Measurements from ENCODE around the gene C1QTNF5. TPM values are rescaled to one million over a fixed set of nuclear protein-coding genes. Genes with fewer than 3 reads are reported as not detected.

C1QTNF5 gene
- total RNA-seq, 1 donor from 2014 or later, result 4.7 TPM

DNA sequence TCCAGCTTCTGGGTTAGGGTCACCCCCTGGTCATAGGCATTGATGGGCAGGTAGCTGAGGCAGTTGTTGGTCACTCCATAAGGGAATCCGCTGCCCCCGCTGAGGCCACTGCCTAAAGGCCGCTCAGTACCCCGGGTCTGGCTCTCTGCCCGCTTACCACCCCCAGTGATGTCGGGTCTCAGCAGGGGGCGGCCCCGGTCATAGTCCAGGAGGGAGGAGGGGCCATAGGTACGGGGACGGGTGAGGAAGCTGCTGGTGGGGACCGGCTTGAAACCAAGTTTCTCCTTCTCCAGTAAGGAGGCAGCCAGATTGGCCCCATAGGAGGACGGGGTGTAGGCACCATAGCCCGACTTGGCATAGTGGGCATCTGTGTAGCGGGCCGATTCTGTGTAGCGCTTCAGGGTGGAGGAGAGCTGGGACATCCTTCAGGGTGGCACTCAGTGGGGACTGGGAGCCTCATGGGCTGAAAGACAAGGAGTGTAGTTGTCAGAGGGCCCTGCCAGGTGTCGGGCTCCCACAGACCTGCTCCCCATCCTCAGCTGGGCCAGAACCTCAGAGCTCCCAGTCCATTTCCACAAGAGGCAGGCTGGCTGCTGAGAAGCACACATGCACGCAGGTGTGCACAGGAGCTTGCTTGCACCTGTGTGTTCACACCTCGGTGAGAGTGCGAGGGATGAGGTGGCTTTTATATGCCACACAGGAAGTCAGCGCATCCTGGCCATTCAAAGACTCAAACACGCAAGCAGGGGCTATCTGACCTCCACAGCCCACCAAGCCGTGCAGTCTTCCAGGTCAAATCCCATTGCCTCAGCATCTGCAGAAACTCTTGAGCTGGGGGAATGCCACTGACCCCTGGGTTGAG lies 32.6 kb upstream of the C1QTNF5 start:
- peak; percentile 50 for DNase-seq (ENCODE audit: low spot score)
- no peak for ATAC-seq

DNA sequence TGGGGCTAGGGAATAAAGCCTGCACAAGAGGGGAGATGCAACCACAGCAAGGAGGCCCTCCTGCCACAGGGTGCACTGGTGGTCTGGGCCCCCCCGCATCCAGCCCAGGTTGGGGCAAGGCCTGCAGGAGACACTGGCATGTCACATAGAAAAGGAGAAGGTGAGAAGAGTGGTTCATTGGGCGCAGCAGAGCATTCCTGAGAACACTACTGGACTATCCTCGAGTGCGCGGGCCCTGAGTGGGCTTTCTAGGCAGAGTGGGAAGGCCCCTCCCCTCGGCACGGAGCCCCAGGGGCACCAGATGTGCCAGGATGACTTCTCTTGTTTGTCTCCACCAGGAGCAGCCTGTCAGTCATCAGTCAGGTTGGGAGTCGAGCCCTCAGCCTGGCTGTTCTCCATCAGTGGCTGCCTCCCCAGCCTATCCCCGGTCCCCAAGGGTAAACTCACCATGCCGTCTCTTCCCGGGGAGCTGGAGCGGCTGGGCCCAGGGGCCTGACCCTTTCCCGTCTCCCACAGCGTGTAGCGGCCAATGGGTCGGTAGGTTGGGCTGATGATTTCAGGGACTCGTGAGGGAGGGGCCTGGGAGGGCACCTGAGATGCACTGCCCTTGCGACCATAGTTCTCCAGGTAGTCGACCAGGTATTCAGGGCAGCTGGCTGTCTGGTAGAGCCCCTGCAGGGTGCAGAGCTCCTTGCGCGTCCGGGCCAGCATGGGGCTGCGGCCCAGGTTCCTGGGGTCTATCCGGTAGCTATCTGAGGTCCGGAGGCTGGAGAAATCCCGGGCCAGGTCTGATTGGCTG lies 31.8 kb upstream of the C1QTNF5 start:
- DNase-seq (ENCODE audit: low spot score) (no peak), ATAC-seq (no peak)

DNA sequence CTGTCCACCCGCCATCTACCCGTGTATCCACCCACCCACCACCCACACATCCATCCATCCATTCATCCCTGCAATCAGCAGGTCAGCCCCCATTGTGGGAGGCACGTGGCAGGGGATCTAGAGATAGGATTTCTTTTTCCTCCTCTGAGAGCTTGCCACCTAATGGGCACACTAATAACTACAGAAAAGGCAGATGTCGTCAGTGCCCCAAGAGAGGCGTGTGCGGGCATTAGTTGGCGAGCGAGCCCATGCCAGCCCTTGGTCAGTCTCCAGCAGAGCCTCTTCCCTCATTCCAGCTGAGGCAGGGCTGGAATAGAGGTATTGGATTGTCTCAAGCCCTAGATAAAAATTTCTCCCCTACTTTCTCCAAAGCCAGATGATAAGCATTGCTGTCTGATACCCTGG lies 31.1 kb upstream of the C1QTNF5 start:
- ATAC-seq, result no peak
- no peak for DNase-seq (ENCODE audit: low spot score)

DNA sequence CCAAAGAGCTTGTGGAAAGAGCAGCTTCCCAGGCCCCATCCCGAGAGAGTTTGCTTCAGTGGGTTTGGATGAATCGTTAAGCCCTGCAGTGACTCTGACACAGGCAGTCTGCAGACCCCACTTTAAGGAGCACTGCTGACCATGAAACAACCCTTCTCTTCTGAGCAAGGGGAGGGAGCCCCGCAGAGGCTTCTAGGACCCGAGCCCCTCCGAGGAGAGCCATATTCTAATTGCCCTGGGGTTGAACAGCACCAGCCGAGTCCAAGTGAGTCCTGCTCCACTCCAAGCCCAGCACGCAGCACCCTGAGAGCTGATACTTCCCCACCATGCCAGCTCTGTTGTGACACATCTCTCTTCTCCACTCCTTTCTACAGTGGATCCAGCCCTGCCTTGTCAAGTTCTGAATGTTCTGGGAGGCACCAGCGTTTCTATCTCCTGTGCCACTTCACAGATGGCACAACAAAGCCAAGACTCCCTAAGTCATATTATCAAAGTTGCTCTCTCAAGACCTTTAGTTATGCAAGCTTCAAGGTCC lies 30.5 kb upstream of the C1QTNF5 start:
- DNase-seq (ENCODE audit: low spot score) (no peak), ATAC-seq (no peak)

DNA sequence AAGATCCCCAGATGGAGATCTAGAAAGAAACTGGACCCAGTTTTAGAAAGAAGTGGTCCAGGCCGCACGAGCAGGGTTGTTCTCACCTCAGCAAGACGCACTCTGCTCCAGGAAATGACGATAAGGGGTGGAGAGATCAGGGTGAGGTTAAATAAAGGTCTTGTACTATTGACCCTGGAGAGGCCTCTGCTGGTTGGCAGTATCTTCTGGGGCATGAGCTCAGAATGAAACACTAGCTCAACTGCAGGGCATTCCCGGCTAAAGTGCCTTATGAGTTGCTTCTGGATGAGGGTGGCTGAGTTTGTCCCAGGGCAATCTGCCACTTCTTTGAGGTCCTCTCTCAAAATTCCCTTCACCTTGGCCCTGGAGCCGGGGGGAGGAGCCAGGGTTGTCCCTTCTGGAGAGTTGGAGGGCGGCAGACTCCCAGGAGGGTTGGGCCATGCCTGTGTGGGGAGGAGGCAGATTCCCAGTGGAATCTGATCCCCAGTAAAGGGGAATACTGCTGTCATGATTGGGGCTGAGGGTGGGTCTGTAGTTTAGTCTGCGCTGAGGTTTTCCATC lies 29.9 kb upstream of the C1QTNF5 start:
- ATAC-seq, result peak; percentile 62
- peak; percentile 82 for DNase-seq (ENCODE audit: low spot score)

DNA sequence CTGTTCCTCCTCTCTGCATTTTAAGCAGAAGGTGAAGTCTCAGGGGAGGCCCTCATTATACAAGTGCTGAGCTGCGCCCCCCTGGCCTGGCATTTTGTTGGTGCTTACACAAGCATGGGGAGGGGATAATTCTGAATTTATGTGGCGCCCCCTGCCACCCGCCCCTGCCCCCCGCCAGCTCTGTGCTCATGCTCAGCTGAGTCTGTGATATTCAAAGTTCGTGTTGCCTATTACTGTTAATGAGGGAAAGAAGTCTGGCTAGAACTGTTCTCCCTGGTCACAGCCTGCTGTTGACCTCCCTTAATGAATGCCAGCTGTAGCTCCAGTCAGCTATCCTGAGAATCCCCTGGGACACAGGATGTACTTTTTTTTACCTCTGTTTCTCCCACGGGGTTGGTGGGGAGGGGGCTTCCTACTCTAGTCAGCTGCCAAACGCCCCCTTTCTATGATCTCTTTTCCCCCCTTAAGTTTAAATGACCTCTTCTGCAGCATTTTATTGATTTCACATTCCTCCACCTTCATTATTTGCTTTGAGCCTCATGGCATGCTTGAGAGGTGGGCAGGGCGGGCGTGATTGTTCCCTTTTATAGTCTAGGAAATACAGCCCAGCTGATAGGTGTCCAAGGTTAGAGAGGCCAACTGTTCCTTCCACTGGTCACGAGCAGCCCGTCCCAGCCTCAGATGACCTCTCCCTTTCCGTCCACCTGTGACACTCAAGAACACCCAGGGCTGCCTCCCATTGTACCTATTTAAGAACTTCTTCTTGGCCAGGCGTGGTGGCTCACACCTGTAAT lies 28.6 kb upstream of the C1QTNF5 start:
- ATAC-seq (peak; percentile 18), DNase-seq (ENCODE audit: low spot score) (peak; percentile 77)

DNA sequence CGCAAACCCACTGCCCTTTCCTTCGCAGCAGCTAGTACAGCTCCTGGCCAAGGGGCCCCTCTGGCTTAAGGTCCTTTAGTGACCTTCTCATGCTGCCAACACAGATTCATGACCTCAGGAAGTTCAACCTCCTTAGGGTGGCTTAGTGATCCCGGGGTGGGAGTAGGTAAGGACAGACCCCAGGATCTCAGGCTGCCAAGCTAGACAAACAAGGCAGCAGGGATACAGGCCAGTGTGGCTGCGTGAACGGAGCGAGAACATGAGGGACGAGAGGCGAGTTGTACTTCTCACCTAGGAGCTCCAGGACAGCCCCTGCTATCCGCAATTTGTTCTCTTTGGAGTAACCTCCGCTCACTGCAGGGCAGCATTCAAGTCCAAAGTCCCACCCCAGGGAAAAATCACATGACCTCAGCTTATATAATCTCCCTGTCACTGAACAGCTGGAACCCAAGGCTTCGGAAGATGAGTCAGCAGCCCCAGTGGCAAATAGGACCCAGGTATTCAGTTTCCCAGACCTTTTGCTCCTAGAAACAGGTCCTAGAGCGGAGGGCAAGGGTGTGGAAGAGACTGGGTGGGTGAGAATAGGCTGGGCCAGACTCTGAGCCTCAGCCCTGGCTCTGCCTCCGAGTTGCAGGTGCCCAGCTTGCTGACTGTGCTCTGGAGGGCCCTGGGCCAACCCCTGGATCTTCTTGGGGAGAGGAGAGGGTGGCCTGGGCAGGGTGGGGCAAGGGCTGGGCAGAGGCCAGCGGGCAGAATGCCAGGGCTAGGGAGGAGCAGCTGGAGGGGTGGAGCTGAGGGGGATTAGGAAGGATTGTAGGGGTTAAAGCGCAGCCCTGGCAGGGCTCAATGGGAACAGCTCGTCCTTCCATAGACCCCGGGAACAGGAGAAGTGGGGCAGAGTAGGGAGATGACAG lies 27.7 kb upstream of the C1QTNF5 start:
- DNase-seq (ENCODE audit: low spot score) (peak; percentile 90), ATAC-seq (peak; percentile 45)

DNA sequence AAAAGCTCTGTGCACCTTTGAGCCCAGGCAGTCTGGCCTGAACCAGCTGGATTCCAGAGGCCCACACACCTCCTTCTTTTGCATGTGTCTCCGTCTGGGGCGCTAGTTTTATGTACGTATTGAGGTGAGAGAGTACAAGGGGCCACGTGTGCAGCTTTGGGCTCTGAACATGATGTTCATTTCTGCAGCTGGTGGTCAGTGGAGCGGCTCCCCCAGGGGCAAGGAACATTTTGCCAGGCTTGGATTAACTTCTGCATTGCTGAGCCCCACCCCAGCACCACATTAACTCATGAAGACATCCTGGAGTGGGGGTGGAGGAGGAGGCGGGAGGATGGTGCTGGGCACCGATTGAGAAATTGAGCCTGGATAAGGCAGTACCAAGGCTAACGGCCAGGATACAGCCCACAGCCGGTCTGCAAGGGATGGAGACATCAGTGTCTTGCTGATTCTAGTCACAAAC lies 27.0 kb upstream of the C1QTNF5 start:
- no peak for ATAC-seq

DNA sequence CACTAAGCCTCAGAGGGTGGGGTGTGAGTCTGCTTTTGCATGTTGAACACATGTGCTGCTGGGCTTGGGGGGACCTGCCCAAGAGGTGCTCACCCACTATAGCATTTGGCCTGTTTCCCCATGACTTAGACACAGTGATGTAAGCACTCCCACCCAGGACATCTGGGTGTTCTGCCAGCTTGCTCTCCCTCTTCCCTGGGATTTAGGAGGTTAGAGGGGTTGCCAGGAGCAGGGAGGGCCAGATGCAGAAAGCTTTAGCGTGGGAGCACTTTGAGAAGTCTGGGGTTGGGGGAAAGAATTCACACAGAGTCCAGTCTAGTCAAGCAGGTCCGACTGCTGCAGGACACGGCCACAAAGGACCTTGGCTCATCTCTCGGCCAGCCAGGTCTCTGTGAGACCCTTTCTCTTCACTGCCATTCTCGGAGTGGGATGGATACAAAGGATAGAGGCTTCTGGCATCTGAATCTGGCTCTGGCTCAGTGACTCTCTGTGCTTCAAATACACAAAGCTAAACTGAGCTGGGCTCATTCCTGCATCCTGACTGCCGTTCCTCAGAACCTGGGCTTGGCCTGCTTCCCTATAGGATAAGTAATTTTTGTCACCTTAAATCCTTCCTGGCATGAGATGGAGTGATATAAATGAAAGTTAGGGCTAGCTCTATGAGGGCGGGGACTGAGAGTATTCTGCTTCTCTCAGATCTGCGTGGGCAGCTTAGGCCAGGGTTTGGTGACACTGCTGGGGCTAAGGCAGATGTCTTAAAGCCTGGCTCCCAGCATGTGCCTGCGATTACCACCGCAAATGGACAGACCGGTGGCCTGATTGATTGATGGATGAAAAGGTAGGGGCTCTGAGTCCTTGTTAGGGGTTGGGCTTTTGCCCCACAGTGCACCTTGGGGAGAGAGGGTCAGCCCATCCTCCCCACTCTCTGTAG lies 26.3 kb upstream of the C1QTNF5 start:
- ATAC-seq, result no peak
- no peak for DNase-seq (ENCODE audit: low spot score)

More for the DNA sequence above, 27.0 kb upstream of the C1QTNF5 start:
- DNase-seq (ENCODE audit: low spot score), result no peak

DNA sequence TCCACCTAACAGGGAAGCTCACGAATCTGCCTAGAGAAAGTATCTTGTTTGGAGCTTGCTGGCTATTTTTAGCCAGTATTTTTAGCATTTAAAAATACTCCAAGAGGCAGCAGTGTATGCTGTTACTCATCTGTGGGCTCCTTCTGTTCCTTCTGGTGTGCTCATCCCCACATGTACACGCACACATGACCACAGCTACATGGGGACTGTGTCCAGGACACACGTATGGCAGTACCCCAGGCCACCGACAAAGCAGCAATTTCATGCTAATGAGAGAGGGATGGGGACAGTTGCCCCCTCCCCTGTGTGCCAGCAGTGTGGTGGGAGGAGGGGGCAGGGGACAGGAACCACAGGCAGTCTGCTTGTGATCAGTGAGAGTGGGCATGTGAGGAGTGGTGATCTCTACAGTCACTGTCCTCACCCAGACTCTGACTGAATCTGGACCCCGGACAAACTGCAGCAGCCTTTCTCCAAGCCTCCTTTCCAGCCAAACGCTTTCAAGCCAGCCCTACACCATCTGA lies 24.4 kb upstream of the C1QTNF5 start:
- DNase-seq (ENCODE audit: low spot score) (no peak), ATAC-seq (no peak)

DNA sequence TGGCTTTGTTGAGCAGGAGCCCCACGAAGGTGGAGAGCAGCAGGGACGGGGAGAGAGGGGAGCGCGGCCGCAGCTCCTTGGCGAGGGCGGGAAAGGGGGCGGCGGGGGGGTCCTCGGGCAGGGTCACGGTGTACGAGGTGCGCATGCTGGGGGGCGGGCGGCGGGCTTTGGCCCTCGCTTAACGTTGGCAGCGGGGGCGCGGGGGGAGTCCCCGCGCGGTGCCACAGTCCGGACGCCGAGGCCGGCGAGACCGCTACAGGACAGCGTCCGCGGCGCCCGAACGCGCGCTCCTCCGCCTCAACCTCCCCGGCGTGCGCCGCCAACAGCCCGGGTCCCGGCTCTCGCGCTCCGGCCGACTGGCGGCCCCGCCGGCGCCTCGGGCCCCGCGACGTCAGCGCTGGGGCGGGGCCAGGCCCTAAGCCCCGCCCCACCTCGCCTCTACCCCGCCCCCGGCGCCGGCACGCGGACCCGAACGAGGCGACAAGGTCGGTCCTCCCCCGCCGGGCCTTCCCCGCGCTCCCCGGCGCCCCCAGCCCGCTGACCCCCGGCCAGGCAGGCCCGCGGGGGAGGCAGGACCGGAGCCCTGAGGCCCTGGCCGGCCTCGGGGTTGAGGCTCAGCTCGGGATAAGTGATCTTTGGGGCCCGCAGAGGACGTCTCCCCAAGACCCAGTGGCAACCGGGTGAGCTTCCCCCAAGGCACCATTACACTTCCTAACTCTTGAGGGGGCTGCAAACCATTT lies 23.3 kb upstream of the C1QTNF5 start:
- ATAC-seq, result peak; percentile 65
- DNase-seq (ENCODE audit: low spot score), result peak; percentile 84

DNA sequence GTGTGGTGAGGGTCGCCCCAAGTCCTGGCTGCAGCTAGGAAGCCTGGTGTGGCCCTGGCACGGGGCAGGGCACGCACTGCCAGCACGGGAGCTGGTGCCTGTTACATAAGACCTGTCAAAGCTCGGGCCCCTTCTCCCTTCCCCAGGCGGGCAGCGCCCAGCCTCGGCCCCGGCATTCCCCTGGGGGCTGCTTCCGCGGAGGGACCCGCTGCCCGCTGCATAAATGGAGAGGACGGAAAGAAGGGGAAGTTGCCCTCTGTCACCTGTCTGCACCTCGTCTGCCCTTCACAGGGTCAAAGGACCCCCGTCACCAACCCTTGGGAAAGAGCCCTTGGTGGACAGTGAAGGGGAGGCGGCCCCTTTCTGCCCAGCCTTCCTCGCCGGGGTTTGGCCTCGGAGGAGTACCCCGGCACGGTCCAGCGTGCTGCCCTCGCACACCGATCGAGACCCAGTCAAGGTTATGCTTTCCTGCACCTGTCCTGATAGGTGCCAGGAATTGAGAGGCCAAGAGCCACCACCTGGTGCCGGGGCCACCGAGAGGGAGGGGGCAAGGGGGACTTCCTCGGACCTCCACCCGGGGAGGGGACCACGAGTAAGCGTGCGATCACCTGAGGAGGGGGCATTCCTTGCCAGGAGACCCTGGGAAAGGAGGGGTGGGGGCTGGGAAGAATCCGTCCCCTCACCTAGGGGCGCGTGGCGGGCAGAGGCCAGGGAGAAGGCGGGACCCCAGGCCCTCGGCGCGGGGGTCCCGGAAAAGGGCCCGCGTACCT lies 22.6 kb upstream of the C1QTNF5 start:
- DNase-seq (ENCODE audit: low spot score) (peak; percentile 78), ATAC-seq (peak; percentile 55)

DNA sequence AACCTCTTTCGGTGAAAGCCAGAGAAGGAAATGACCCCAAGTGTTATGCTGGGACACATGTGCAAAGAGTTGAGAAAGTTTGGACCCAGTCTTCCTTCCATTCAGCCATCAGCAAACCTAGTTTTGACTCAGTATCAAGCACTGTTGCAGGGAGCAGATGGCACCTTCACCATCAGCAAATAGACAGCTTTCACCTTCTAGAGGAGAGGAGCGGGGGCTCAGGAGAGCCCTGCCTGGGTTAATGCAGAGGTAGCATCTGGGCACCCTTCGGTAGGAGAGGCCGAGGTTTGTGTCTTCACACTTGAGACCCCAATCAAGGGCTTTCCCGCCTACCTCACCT lies 22.0 kb upstream of the C1QTNF5 start:
- ATAC-seq (peak; percentile 22), DNase-seq (ENCODE audit: low spot score) (no peak)

DNA sequence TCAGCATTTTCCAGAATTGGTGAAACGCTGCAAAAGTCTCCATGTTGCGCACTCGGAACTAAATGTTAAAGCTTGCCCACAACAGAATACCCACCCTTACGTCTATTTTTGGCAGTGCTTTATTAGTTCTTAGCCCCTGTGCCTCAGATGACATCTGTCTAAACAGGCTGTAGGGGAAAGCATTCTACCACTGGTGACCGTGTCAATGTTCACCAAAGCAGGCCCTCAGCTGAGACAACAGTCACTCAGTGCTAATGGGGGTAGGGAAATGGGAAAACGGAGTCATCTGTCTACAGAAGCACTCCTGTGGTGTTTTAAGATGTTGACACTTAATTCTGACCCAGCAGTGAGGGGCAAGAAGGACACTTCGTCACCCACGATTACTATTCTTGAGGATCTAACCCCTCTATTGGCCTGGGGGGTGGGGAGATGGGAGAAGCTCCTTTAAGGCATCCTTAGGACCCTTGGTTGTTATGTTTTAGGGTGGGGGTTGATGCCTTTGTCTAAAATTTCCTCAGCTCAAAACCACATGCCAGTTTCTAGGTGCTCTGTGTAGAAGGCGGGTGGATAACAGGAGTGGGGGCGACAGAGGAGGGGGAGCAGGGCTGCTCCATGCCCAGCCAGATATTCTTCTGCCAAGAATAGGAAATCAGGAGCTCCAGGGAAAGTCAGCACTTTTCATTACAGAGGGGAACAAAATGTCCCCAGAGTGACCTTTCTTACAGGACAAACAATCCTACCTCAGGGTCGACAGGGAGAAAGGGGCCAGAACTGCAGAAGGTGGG lies 21.4 kb upstream of the C1QTNF5 start:
- DNase-seq (ENCODE audit: low spot score) (no peak), ATAC-seq (peak; percentile 2)

DNA sequence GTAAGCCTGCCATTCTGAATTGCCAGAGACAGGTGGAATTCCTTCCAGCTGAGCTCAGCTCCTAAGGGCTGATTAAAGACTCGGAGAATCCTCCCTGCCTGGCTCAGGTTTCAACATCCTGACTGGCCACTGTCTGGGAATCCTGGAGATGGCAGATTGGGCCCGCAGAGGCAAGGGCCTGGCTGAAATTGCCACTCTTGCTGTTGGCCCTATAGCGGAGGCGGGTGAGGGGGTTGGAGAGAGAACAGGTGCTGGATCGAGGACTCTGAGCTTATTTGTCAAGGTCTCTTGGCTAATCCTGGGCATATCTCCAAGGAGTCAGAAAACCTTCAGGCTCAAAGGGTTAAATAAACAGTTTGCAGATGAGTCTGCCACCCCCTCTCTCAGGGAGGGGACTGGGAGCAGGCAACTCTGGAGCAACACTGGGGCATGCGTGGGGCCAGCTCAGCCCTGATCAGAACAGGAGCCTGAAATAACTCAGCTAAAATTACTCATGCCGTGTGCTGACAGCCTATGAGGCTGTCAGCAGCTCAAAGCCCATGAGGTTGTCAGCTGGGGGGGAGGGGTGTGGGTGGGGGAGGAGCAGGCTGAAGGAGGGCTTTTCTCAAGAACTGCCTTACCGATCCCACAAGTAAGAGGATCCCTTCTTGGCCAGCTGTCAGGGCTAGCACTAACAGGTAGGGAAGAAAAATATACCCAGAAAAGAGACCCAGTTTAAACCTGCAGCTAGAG lies 20.5 kb upstream of the C1QTNF5 start:
- ATAC-seq, result peak; percentile 53
- peak; percentile 84 for DNase-seq (ENCODE audit: low spot score)
